ENCODE results near the gene RTN4R.

- no peak for TF ChIP-seq CTCF (IDR thresholded peaks at IDR 0.05)
- no peak for TF ChIP-seq POLR2A (IDR thresholded peaks at IDR 0.05)
These were observed 65.0 kb downstream of the RTN4R start for GRCh38 chr22:20203142-20203551.

All from lower leg skin (tissue), 3 donors.